Stimulated activated CD8-positive, alpha-beta memory T cell treated with anti-CD3 and anti-CD28 coated beads, Interleukin-4, amount 100 ng/mL, for 24 hours (primary cell): ENCODE measurements around the gene RAB41.
"Not testable (repeated sequence)": the region's sequence is repeated elsewhere in the genome, so short reads cannot be mapped to it uniquely, and the experiment has no call there.

Experiments
- DNase-seq: peaks from one replicate; pipeline ENCODE4 v3.0.0-alpha.2; 2020; ENCODE audit warnings: low read depth

Gene RAB41

DNA sequence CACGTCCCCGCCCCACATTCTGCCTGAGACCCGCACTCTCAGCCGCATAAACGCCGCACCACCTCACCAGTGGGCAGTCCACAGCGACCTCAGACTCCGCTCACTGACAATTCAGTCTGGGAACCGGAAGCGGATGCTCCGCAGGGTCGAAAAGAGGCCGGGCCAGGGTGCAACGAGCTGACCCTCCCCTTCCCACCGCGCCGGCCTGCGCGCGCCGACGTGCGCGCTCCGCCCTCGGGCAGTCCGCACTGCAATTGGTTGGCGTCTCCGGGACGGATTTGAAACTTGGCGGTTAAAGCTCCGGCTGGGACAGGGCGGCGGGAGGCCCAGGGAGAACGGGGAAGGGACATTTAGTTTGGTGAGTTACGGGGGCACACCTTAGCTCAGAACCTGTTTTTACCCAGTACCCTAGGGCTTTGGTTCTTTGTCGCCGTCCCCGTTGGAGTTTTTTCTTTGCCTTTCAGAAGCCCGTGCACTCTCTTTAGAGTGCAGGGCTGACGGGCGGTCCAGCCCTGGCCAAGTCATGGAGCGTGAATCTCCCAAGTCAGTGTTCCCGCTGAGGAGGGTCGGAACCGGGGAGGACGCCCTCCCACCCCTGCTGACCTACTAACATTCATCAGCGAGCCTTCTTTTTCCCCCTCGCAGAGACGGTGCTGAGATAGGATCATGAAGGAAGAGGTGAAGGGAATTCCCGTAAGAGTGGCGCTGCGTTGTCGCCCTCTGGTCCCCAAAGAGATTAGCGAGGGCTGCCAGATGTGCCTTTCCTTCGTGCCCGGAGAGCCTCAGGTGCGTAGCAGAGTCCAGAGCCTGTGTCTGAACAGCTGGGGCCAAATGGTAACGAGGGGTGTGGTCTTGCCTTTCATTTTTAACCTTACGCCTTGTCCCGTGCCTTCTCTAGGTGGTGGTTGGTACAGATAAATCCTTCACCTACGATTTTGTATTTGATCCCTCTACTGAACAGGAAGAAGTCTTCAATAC, 8.1 kb downstream of the RAB41 start, which contains the start of the genes KIF4A and PDZD11:
Gene KIF4A, plus strand, starts transcription at position 312 of the 978 bp plus-strand sequence. Its CDS starts 355 bp downstream, at position 667.
Gene PDZD11, minus strand, starts transcription at position 135 of the 978 bp plus-strand sequence. CDS start 586 bp downstream, outside the sequence.
- DNase-seq = peak; percentile 69

DNA sequence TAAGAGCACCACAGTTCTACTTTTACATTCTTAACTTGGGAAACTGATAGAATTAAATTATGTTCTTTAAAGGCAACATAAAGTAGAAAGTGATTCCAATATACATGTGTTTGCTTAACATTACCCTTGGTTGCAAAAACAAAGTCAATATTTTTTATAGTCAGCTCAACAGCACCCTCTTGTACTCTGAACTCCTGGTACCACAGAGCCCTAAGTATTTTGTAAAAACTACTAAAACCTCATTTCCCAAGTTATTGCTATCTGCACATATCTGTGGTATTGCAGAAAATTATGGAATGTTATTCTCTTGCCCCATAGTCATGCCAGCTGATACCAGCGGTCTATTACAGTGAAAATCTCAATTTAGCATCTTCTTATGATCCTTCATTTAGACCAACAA, 10.8 kb downstream of the RAB41 start:
- no peak for DNase-seq

DNA sequence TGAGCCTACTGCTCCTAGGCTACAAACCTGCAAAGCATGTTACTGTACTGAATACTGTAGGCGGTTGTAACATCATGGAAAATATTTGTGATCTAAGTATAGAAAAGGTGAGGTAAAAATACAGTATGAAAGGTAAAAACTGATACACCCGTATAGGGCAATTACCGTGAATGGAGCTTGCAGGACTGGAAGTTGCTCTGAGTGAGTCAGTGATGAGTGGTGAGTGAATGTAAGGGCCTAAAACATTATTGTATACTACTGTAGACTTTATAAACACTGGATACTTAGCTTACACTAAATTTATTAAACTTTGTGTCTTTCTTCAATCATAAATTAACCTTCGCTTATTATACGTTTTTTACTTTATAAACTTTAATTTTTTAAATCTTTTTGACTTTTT, 11.6 kb downstream of the RAB41 start:
- DNase-seq = no peak

DNA sequence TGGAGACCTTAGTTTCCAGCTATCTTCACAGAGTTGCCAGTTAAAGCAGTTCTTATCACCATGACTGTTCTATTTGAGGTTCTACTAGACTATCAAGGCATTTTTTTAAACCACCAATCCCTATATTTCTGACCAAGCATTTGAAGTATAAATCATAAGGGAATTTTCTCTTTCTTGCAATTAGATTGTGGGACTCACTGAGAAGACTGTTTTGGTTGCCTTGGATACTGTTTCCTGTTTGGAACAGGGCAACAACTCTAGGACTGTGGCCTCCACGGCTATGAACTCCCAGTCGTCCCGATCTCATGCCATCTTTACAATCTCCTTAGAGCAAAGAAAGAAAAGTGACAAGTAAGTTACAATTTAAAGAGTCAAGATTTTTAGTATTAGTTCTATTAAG, 19.7 kb downstream of the RAB41 start:
- no peak for DNase-seq

DNA sequence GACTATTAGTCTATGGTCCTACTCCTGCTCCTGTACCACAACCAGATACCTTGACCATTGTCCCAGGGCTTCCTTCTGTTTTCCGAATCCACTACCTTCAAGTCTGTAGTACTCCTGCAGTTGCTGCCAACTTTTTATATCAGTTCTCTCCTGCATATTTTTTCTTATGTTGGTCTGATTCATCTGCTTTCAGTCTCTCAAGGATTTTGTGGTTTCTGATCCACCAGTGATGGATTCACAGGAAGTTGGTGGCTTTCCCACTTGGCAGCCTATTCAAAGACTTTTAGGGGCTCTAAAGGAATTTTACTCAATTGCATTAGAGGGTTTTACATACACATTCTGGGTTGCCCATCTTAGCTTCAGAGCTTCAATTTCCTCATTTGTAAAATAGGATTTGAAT, 31.5 kb downstream of the RAB41 start:
- no peak for DNase-seq

DNA sequence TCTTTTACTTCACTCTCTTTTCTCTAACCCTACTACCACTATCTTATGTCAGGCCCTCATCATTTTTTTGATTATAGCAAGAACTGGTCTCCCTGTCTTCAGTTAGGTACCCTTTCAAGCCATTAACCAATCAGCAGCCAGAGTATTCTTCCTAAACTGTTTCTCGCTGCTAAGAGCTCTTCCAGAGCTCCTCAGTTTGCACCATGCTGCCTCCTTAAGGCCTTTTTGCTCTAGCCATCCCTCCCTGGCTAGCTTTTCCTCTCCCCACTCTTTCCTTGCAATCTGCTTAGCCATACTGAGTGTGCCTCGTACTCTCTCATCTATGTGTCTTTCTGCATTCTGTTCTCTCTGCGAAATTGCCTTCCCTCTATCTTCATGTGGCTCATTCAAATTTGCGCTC, 40.8 kb downstream of the RAB41 start:
- no peak for DNase-seq

DNA sequence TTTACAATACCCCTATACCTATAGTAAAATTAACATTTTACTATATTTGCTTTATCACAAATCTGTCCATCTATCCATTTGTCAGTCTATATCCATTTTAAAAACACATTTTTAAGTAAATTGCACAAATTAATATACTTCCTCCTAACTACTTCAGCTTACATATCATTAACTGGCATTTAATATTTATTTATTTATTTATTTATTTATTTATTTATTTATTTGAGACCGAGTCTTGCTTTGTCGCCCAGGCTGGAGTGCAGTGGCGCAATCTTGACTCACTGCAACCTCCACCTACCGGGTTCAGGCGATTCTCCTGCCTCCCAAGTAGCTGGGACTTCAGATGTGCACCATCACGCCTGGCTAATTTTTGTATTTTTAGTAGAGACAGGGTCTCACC, 41.7 kb downstream of the RAB41 start:
- not testable (repeated sequence) for DNase-seq

DNA sequence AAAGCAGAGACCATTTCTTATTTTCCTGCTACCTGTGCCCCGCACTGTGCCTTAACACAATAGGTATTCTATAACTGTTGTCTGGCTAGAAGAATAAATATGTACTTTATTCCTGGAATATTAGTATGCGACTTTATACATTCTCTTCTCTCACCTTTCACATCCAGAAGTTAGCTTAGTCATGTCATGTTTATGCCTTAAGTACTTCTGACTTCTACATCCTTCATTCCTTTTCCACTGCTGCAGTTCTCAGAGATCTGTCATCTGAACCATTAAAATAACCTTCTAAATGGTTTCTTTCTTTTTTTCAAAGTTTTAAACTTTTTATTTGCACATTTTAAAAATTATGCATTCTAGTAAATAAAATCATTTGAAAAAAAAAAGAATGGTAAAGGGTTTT, 42.4 kb downstream of the RAB41 start:
- no peak for DNase-seq

DNA sequence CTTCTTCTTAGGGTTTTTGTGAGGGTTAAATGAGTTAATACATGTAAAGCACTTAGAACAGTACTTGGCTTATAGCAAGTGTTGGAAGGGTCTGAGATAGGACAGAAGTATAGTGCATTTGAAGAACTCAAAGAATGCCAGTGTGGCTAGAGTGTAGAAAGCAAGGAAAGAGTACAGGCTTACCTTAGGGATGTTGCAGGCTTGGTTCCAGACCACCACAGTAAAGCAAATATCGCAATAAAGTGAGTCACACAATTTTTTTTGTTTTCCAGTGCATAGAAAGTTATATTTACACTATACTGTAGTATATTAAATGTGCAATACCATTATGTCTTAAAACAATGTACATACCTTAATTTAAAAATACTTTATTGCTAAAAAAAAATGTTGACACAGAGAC, 49.2 kb downstream of the RAB41 start:
- no peak for DNase-seq

DNA sequence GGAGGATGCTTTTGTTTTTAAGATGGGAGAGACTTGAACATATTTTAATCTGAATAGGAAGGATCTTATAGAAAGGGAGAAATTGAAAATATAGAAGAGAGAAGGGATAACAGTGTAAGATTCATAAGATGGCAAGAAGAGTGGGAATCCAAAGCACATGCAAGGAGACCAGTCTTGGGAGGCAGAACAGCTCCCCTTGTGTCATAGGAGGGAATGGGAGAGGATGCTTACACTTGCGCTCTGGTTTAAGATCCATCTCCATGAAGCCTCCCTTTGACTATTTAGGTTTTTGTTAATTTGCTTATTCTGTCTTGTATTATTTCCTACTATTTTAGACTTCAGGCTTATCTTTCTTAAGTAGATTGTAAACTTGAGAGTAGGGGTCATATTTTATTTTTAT, 50.6 kb downstream of the RAB41 start:
- no peak for DNase-seq
